Ovary (tissue), 9 donors: ENCODE data around the gene ST3GAL4. TPM values are rescaled to one million over a fixed set of nuclear protein-coding genes. Genes with fewer than 3 reads are reported as not detected.

Experiments
- DNase-seq, 5 donors: peaks; one replicate each; pipeline ENCODE4 v3.0.0-alpha.2; 2019 to 2020
- H3K27ac ChIP-seq, 2 donors: fragments of 200-600 bp; one replicate each; pipeline versions ENCODE4 v1.5.1 to v1.8.0; 2019 to 2022
- H3K27me3 ChIP-seq: fragments of 200-600 bp; one replicate; pipeline ENCODE4 v1.8.0; 2022
- H3K36me3 ChIP-seq: fragments of 200-600 bp; sonication (generic); one replicate; pipeline ENCODE4 v1.5.1; 2019
- H3K4me1 ChIP-seq: one replicate; pipeline ENCODE4 v1.8.1; 2013; ENCODE audit warnings: mild to moderate bottlenecking, moderate library complexity; ENCODE audit not compliant: insufficient read depth
- H3K4me3 ChIP-seq: fragments of 200-600 bp; sonication (generic); one replicate; pipeline ENCODE4 v1.5.1; 2017
- H3K9me3 ChIP-seq, 2 donors: fragments of 200-600 bp in 1 of 2; sonication (generic) in 1 of 2; one replicate each; pipeline versions ENCODE4 v1.5.1 to v1.8.1; 2013 to 2019; ENCODE audit warnings: mild to moderate bottlenecking in 1 of 2, moderate library complexity in 1 of 2
- CTCF ChIP-seq, 3 donors: fragments of 450-650 bp in 2 of 3; fragments of 200-600 bp in 1 of 3; IDR thresholded peaks; one replicate each; pipeline versions ENCODE4 v1.5.1 to v1.8.0; 2016 to 2022; ENCODE audit warnings: antibody characterized with exemption in 3 of 3, mild to moderate bottlenecking in 1 of 3
- EP300 ChIP-seq: sonication (generic); formaldehyde crosslinking; IDR thresholded peaks from one replicate; pipeline ENCODE4 v1.6.1; 2017; ENCODE audit warnings: antibody characterized with exemption
- POLR2A ChIP-seq: fragments of 450-650 bp; IDR thresholded peaks from one replicate; pipeline ENCODE4 v1.6.1; 2017; ENCODE audit warnings: antibody characterized with exemption, mild to moderate bottlenecking, moderate library complexity
- WGBS, 3 donors: extraction: QIAGEN DNeasy Blood & Tissue Kit in 1 of 3; methylation state at CpG; one replicate each; pipeline versions ENCODE4 v1.1.5 to v1.1.7; 2013 to 2017; 5-methylcytosine and 5-hydroxymethylcytosine counted together
- intact Hi-C, 4 donors: fragments of 100-400 bp; cut with DNase I; formaldehyde crosslinking; loops; one replicate each; pipeline versions ENCODE4 v1.11.0 to v1.15.1; 2022 to 2023
- polyA plus RNA-seq, 2 donors: library from polyadenylated mRNA; stranded (reverse); fragments of 200-250 nt in 1 of 2; fragments of 350-450 nt in 1 of 2; fragmentation: Illumina TruSeq in 1 of 2; extraction: RNeasy Lipid Tissue Mini Kit (QIAGEN cat#74804) in 1 of 2; gene quantifications; one replicate each; pipeline ENCODE4 v1.2.3, GENCODE V29; 2013 to 2014
- total RNA-seq, 7 donors: library from RNA; depleted of rRNA in 2 of 7; stranded (reverse); fragments of >200 nt in 2 of 7; fragmentation: NEBNext Ultra II Directional in 3 of 7; extraction: Animal tissue kit (Norgen Biotek cat#: 25700) in 3 of 7; gene quantifications; one replicate each; pipeline versions ENCODE4 v1.1.0 to v1.2.4, GENCODE V29; 2016 to 2023
- donor health status: DM: no; HTN: no; CAD: no; lungs with moderate emphysema.
- donor health status: DM: no; HTN: no; CAD: no.
- donor health status: Bipolar disorder and iron deficiency.
- donor health status: DM: yes; HTN: yes; CAD: no.
- donor health status: DM: no; HTN: no; CAD: no.
- donor health status: DM: yes; HTN: yes; CAD: no.

Gene ST3GAL4
- total and polyA plus RNA-seq, 9 donors = 75.8 to 300 (median 120) TPM

GRCh38 chr11:126338346-126339055, 17.0 kb upstream of the ST3GAL4 start:
- WGBS, 3 donors = 94 to 97% (median 95%) methylated on average over 7 of the region's 7 CpGs
- Histone ChIP-seq H3K36me3 (no peaks in the 10 kb centered on the region), H3K9me3 (no peaks in the 10 kb centered on the region), H3K27ac (peak overlapping the region in 1 of 2 donors; percentile 27), H3K4me1 (peaks cover 7% of the 10 kb centered on the region), H3K4me3 (no peak overlapping the region), H3K27me3 (no peaks in the 10 kb centered on the region)
- TF ChIP-seq POLR2A (no peak), CTCF (IDR thresholded peaks at IDR 0.05) (no peak), EP300 (no peak)
- peak in 1 of 5 donors; percentile 44 for DNase-seq
- intact Hi-C loops = no loop called here

- 86 to 89% (median 86%) methylated on average over 15 of the region's 15 CpGs for WGBS, 3 donors
- intact Hi-C loops = no loop called here
- Histone ChIP-seq H3K9me3 (no peaks in the 10 kb centered on the region), H3K4me1 (peaks cover 7% of the 10 kb centered on the region), H3K27me3 (no peaks in the 10 kb centered on the region), H3K4me3 (no peak overlapping the region), H3K36me3 (no peaks in the 10 kb centered on the region), H3K27ac (no peak overlapping the region)
- peak in 1 of 5 donors; percentile 34 for DNase-seq
- no peak for TF ChIP-seq EP300
- TF ChIP-seq CTCF (IDR thresholded peaks at IDR 0.05) = no peak
- no peak for TF ChIP-seq POLR2A
Observed at GRCh38 chr11:126339073-126339862, 16.2 kb upstream of the ST3GAL4 start.

- H3K27me3 ChIP-seq = no peaks in the 10 kb centered on the region
- TF ChIP-seq EP300 (no peak), CTCF (IDR thresholded peaks at IDR 0.05) (no peak), POLR2A (no peak)
- peaks cover 11% of the 10 kb centered on the region for H3K4me1 ChIP-seq
- H3K36me3 ChIP-seq = no peaks in the 10 kb centered on the region
- WGBS, 3 donors = 46 to 53% (median 48%) methylated on average over 11 of the region's 11 CpGs
- H3K27ac ChIP-seq = no peak overlapping the region
- intact Hi-C loops = no loop called here
- DNase-seq = peak in 4 of 5 donors; percentile 52 to 81 (median 64)
- no peaks in the 10 kb centered on the region for H3K9me3 ChIP-seq
- no peak overlapping the region for H3K4me3 ChIP-seq
Observed at GRCh38 chr11:126339863-126340434, 15.5 kb upstream of the ST3GAL4 start.

- peak in 2 of 5 donors; percentile 16 to 25 for DNase-seq
- Histone ChIP-seq H3K36me3 (no peaks in the 10 kb centered on the region), H3K4me3 (no peak overlapping the region), H3K9me3 (no peaks in the 10 kb centered on the region), H3K27ac (no peak overlapping the region), H3K27me3 (no peaks in the 10 kb centered on the region), H3K4me1 (peaks cover 19% of the 10 kb centered on the region)
- no peak for TF ChIP-seq EP300
- no peak for TF ChIP-seq CTCF (IDR thresholded peaks at IDR 0.05)
- TF ChIP-seq POLR2A = no peak
- intact Hi-C loops = no loop called here
- WGBS, 3 donors = 90 to 93% (median 91%) methylated on average over 7 of the region's 7 CpGs
Observed at GRCh38 chr11:126340960-126341606, 14.4 kb upstream of the ST3GAL4 start.
